Measurements from ENCODE around the gene CNIH1. TPM values are rescaled to one million over a fixed set of nuclear protein-coding genes. Genes with fewer than 3 reads are reported as not detected.
A peak's percentile ranks its signal among the peaks of the same experiment; 100 is the strongest.

Gene CNIH1
- total and polyA plus RNA-seq, 2 of the 13 experiments (the other 11 are each of a cell fraction or from before 2014, with no cell fraction given), result 166 to 421 TPM

- no peak for TF ChIP-seq BCLAF1 (IDR thresholded peaks at IDR 0.05)
Observed at GRCh38 chr14:54488646-54489317, 47.6 kb upstream of the CNIH1 start, which contains the start of gene GMFB (continued).

- H3K36me3 ChIP-seq (replicated peaks in 1 of 2; ENCODE audit: control insufficient read depth in 1 of 2, insufficient read depth in 2 of 2, low read length in 2 of 2), result no peaks in the 10 kb centered on the region
- H3K79me2 ChIP-seq (ENCODE audit: insufficient read depth, low read length), result peaks cover 53% of the 10 kb centered on the region
- peak overlapping the region; percentile 93 for H3K9ac ChIP-seq (ENCODE audit: insufficient read depth, low read depth, low read length)
- H3K4me2 ChIP-seq (ENCODE audit: low read depth, low read length), result peak overlapping the region; percentile 99
- ATAC-seq (no peak; the same call in 1 of the 3 replicates), DNase-seq (ENCODE audit: low spot score) (no peak), FAIRE-seq (no peak)
- no peaks in the 10 kb centered on the region; a peak in 1 of 5 replicates for H3K27me3 ChIP-seq (ENCODE audit: control insufficient read depth in 1 of 2, insufficient read depth in 2 of 2, low read length in 2 of 2)
- 2% methylated on average over 7 of the region's 9 CpGs for WGBS (ENCODE audit: low lambda C conversion rate)
- BruUV-seq (replicated peaks), result no TSS peak
- H3K4me1 ChIP-seq (ENCODE audit: insufficient read depth, low read length), result peaks cover 65% of the 10 kb centered on the region
- no peaks in the 10 kb centered on the region for H3K9me3 ChIP-seq (ENCODE audit: low read length)
- peak overlapping the region; percentile 94 for H3K27ac ChIP-seq (ENCODE audit: extremely low read length, insufficient read depth, low read length)
- in situ Hi-C loops (cut with HindIII; ENCODE audit: extremely low pct_ligation_motif_present, low pct_unique_long_range_greater_than_20kb) (loop anchor here (10.0 kb wide), 1 partner anchor 123 kb away; no protein-coding TSS in a partner anchor), intact Hi-C loops (cut with micrococcal nuclease; ENCODE audit: unreplicated experiment) (loop anchor here (5.0 kb wide), 2 partner anchors 46 to 121 kb away; partner anchors contain the start of gene CNIH1)
- peaks cover 12% of the 10 kb centered on the region for H4K20me1 ChIP-seq (ENCODE audit: insufficient read depth, low read length)
- ChIA-PET CTCF (ENCODE audit: low intra/inter-chr PET ratio, low total read pairs) (no interaction called here), POLR2A (interaction anchor here (0.9 to 3.0 kb wide), 13 partner anchors 11 to 134 kb away, joined by 3 to 19 read pairs (median 4); partner anchors contain the start of gene CGRRF1)
- H3K4me3 ChIP-seq (replicated peaks in 1 of 3; ENCODE audit: insufficient read depth in 1 of 3, low read depth in 2 of 3, low read length in 3 of 3), result peak overlapping the region; percentile 90 to 99 (median 94)
- H2AFZ ChIP-seq (ENCODE audit: low read length), result no peak overlapping the region
- TF ChIP-seq ZBTB8A (CRISPR knock-in tag; IDR thresholded peaks at IDR 0.05; ENCODE audit: borderline replicate concordance, low read depth) (no peak), GABPB1 (CRISPR knock-in tag; IDR thresholded peaks at IDR 0.05) (no peak), BRCA1 (CRISPR knock-in tag; IDR thresholded peaks at IDR 0.05) (no peak), PLSCR1 (CRISPR knock-in tag; IDR thresholded peaks at IDR 0.05; ENCODE audit: borderline replicate concordance) (no peak), MAF1 (CRISPR knock-in tag; IDR thresholded peaks at IDR 0.05; ENCODE audit: borderline replicate concordance) (no peak), KDM2A (CRISPR knock-in tag; IDR thresholded peaks at IDR 0.05; ENCODE audit: borderline replicate concordance, low read depth) (no peak), CREM (IDR thresholded peaks at IDR 0.05) (no peak), CREM (CRISPR knock-in tag; IDR thresholded peaks at IDR 0.05) (no peak), SIN3A (IDR thresholded peaks at IDR 0.05; ENCODE audit: borderline replicate concordance, low read depth, low read length) (no peak), CENPT (CRISPR knock-in tag; IDR thresholded peaks at IDR 0.05; ENCODE audit: low read depth) (no peak), ZFP82 (CRISPR knock-in tag; IDR thresholded peaks at IDR 0.05; ENCODE audit: borderline replicate concordance) (peak; percentile 12; the same call in 1 of the 2 replicates), SIX4 (CRISPR knock-in tag; IDR thresholded peaks at IDR 0.05) (no peak), RAD21 (CRISPR knock-in tag; IDR thresholded peaks at IDR 0.05) (no peak), FOXO1 (CRISPR knock-in tag; IDR thresholded peaks at IDR 0.05) (0 out of 2 replicates have a peak, but pooled peaks have one; percentile 8), ZNF484 (CRISPR knock-in tag; IDR thresholded peaks at IDR 0.05; ENCODE audit: borderline replicate concordance, low read depth) (no peak), ZNF761 (CRISPR knock-in tag; conservative IDR thresholded peaks at IDR 0.05) (no peak)
- TF ChIP-seq, protein P1, sequence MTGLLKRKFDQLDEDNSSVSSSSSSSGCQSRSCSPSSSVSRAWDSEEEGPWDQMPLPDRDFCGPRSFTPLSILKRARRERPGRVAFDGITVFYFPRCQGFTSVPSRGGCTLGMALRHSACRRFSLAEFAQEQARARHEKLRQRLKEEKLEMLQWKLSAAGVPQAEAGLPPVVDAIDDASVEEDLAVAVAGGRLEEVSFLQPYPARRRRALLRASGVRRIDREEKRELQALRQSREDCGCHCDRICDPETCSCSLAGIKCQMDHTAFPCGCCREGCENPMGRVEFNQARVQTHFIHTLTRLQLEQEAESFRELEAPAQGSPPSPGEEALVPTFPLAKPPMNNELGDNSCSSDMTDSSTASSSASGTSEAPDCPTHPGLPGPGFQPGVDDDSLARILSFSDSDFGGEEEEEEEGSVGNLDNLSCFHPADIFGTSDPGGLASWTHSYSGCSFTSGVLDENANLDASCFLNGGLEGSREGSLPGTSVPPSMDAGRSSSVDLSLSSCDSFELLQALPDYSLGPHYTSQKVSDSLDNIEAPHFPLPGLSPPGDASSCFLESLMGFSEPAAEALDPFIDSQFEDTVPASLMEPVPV (CRISPR knock-in tag; IDR thresholded peaks at IDR 0.05), result peak; percentile 25; the same call in 1 of the 2 replicates
Observed at GRCh38 chr14:54488318-54488645, 47.1 kb upstream of the CNIH1 start.

All from HepG2 (cell line).